ENCODE measurements around the gene ZNF784.

Gene ZNF784

GRCh38 chr19:55644191-55644833 is 19.9 kb upstream of the ZNF784 start:
- no peak for TF ChIP-seq SIN3A (IDR thresholded peaks at IDR 0.05; ENCODE audit: borderline replicate concordance, insufficient read depth, low read length)
- no peak for TF ChIP-seq TAF1 (IDR thresholded peaks at IDR 0.05; ENCODE audit: borderline replicate concordance, insufficient read depth, low read length)
- TF ChIP-seq FOXP2 (optimal IDR thresholded peaks at IDR 0.05; ENCODE audit: borderline replicate concordance, extremely low read depth, extremely low read length, insufficient read depth), result no peak
- TF ChIP-seq POLR2AphosphoS5 (IDR thresholded peaks at IDR 0.05; ENCODE audit: low read depth, low read length), result no peak
- TF ChIP-seq REST (IDR thresholded peaks at IDR 0.05; ENCODE audit: insufficient read depth in 1 of 2, low read depth in 2 of 2, low read length in 2 of 2), result no peak

- no peak for TF ChIP-seq FOXP2 (optimal IDR thresholded peaks at IDR 0.05; ENCODE audit: borderline replicate concordance, extremely low read depth, extremely low read length, insufficient read depth)
- no peak for TF ChIP-seq SIN3A (IDR thresholded peaks at IDR 0.05; ENCODE audit: borderline replicate concordance, insufficient read depth, low read length)
- no peak for TF ChIP-seq REST (IDR thresholded peaks at IDR 0.05; ENCODE audit: insufficient read depth in 1 of 2, low read depth in 2 of 2, low read length in 2 of 2)
- TF ChIP-seq TAF1 (IDR thresholded peaks at IDR 0.05; ENCODE audit: borderline replicate concordance, insufficient read depth, low read length), result no peak
- TF ChIP-seq POLR2AphosphoS5 (IDR thresholded peaks at IDR 0.05; ENCODE audit: low read depth, low read length), result no peak
Observed at GRCh38 chr19:55643887-55644176, 19.5 kb upstream of the ZNF784 start.

- peak; percentile 91; the same call in 1 of the 2 replicates for TF ChIP-seq SIN3A (IDR thresholded peaks at IDR 0.05; ENCODE audit: borderline replicate concordance, insufficient read depth, low read length)
- peak; percentile 70; the same call in 1 of the 2 replicates for TF ChIP-seq TAF1 (IDR thresholded peaks at IDR 0.05; ENCODE audit: borderline replicate concordance, insufficient read depth, low read length)
- TF ChIP-seq POLR2AphosphoS5 (IDR thresholded peaks at IDR 0.05; ENCODE audit: low read depth, low read length), result peak; percentile 75
- 0 out of 4 replicates have a peak, but pooled peaks of 1 of the 2 experiments have one; percentile 23 for TF ChIP-seq REST (IDR thresholded peaks at IDR 0.05; ENCODE audit: insufficient read depth in 1 of 2, low read depth in 2 of 2, low read length in 2 of 2)
- TF ChIP-seq FOXP2 (optimal IDR thresholded peaks at IDR 0.05; ENCODE audit: borderline replicate concordance, extremely low read depth, extremely low read length, insufficient read depth), result peak; percentile 58
Observed at GRCh38 chr19:55643003-55643886, 18.9 kb upstream of the ZNF784 start, which contains the start of gene ZNF581. Gene ZNF581, plus strand, starts transcription at chr19:55643649. Its CDS starts 923 bp downstream, at chr19:55644572.

GRCh38 chr19:55642153-55643002 is 18.0 kb upstream of the ZNF784 start:
- TF ChIP-seq FOXP2 (optimal IDR thresholded peaks at IDR 0.05; ENCODE audit: borderline replicate concordance, extremely low read depth, extremely low read length, insufficient read depth), result no peak
- TF ChIP-seq TAF1 (IDR thresholded peaks at IDR 0.05; ENCODE audit: borderline replicate concordance, insufficient read depth, low read length), result no peak
- TF ChIP-seq POLR2AphosphoS5 (IDR thresholded peaks at IDR 0.05; ENCODE audit: low read depth, low read length), result peak; percentile 51; the same call in 1 of the 2 replicates
- TF ChIP-seq REST (IDR thresholded peaks at IDR 0.05; ENCODE audit: insufficient read depth in 1 of 2, low read depth in 2 of 2, low read length in 2 of 2), result no peak
- TF ChIP-seq SIN3A (IDR thresholded peaks at IDR 0.05; ENCODE audit: borderline replicate concordance, insufficient read depth, low read length), result 0 out of 2 replicates have a peak, but pooled peaks have one; percentile 35

Measured in PFSK-1 (cell line).